Transverse colon (tissue), 4 donors: ENCODE data around the gene DNAH11. TPM values are rescaled to one million over a fixed set of nuclear protein-coding genes. Genes with fewer than 3 reads are reported as not detected.

Experiments used
- DNase-seq: peaks from one replicate; pipeline ENCODE4 v3.0.0-alpha.2; 2019
- H3K27ac ChIP-seq, 4 donors: fragments of 200-600 bp; sonication (generic); 2 replicates each; pipeline ENCODE4 v1.5.1; 2016 to 2018; ENCODE audit warnings: inconsistent platforms in 4 of 4
- H3K27me3 ChIP-seq: fragments of 200-600 bp; sonication (generic); 2 replicates; pipeline ENCODE4 v1.5.1; 2017; ENCODE audit warnings: inconsistent platforms
- H3K36me3 ChIP-seq, 4 donors: fragments of 200-600 bp; sonication (generic); 2 replicates each; pipeline ENCODE4 v1.5.1; 2017 to 2019; ENCODE audit warnings: inconsistent platforms in 4 of 4
- H3K4me1 ChIP-seq, 4 donors: fragments of 200-600 bp; sonication (generic); 2 replicates each; pipeline ENCODE4 v1.5.1; 2017 to 2020; ENCODE audit warnings: inconsistent platforms in 4 of 4
- H3K4me3 ChIP-seq, 4 donors: fragments of 200-600 bp; sonication (generic); 1 replicate in 1 of 4; 2 replicates in 3 of 4; pipeline versions ENCODE4 v1.5.1 to v1.6.1; 2017 to 2019; ENCODE audit warnings: inconsistent platforms in 4 of 4
- H3K9me3 ChIP-seq, 2 donors: fragments of 200-600 bp; sonication (generic); 2 replicates each; pipeline ENCODE4 v1.5.1; 2017 to 2019; ENCODE audit warnings: inconsistent platforms in 2 of 2
- EP300 ChIP-seq: sonication (generic); formaldehyde crosslinking; IDR thresholded peaks from one replicate; pipeline ENCODE4 v1.6.1; 2017; ENCODE audit warnings: antibody characterized with exemption, low read depth
- POLR2A ChIP-seq: fragments of 450-650 bp; IDR thresholded peaks from one replicate; pipeline ENCODE4 v1.6.1; 2016; ENCODE audit warnings: antibody characterized with exemption, mild to moderate bottlenecking, moderate library complexity
- POLR2AphosphoS5 ChIP-seq, 3 donors: sonication (generic); formaldehyde crosslinking; IDR thresholded peaks; one replicate each; pipeline ENCODE4 v1.6.1; 2016; ENCODE audit warnings: antibody characterized with exemption in 3 of 3
- WGBS, 2 donors: methylation state at CpG; one replicate each; pipeline ENCODE4 v1.1.5; 2018; ENCODE audit warnings: low coverage in 1 of 2; 5-methylcytosine and 5-hydroxymethylcytosine counted together
- in situ Hi-C, 4 donors: fragments of 200-750 bp; cut with MboI; loops; one replicate each; pipeline versions ENCODE4 v1.15.0 to v1.15.1; 2017; ENCODE audit warnings: low sequenced_read_pairs in 3 of 4, low pct_ligation_motif_present in 1 of 4, low pct_unique_long_range_greater_than_20kb in 1 of 4
- intact Hi-C: fragments of 100-400 bp; cut with DNase I; formaldehyde crosslinking; loops from one replicate; pipeline ENCODE4 v1.15.1; 2023; ENCODE audit warnings: low total_unique reads
- total RNA-seq, 4 donors: library from RNA; depleted of rRNA; stranded (reverse); fragments of >200 nt; gene quantifications; one replicate each; pipeline ENCODE4 v1.1.0, GENCODE V29; 2016
- TF ChIP-seq, protein P1 (sequence below), 5 experiments: fragments of 200-600 bp in 3 of 5; fragments of 450-650 bp in 2 of 5; sonication (generic) in 3 of 5; IDR thresholded peaks; 1 replicate in 2 of 5; 2 replicates in 3 of 5; pipeline ENCODE4 v1.5.1; 2016 to 2017; ENCODE audit warnings: antibody characterized with exemption in 5 of 5, inconsistent platforms in 3 of 5, mild to moderate bottlenecking in 2 of 5, moderate library complexity in 1 of 5

The DNAH11 gene
- total RNA-seq, 4 donors from 2014 or later = under 0.01 to 0.16 TPM; not detected in 2

DNA sequence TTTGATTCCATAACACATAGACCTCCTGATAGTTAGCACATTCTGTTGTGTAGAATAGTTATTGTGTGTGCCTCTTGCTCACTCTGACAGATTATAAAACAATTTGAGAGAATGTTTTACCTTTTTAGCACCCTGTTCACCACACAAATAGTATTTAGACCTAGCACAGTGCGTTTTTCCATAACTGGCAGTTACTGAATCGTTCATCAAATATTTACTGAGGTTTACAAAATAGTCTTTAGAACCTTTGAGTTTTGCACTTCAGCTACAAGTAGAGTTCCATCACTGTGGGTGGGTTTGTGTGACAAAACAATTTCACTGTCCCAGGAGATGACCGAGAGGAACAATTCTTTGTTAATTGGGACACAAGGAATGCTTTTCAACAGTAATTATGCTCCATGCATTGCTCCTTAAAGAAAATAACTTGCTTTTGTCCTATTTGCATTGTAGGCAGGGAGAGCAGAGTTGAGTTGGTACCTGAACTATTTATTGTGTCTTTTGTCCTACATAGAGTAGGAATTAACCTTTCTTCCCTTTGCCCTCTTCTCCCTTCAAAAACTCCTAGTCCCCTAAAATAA is 62.3 kb downstream of the DNAH11 start:
- intact Hi-C loops = no loop called here
- 58 to 60% methylated on average over 3 of the region's 3 CpGs for WGBS, 2 donors

DNA sequence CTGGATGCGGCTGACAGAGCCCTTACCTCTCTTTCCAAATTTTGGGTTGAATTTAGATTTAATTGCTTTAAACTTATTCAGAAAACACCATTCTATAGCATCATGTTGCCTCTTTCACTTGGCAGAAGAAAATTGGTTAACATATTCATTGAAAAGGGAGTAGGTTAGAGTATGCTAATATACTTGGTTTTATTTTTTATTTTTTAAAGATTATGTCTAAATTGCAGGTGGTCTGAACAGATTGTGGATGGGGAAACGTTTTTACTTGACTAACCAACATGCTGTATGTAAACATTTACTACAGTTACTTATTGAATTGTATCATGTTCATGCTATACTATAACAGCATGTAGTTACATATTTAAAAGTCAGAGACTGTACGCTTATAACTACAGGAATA is 65.6 kb downstream of the DNAH11 start:
- no peak overlapping the region for H3K4me3 ChIP-seq
- in situ Hi-C loops = no loop called here
- no peak for DNase-seq

More for the DNA sequence above, 62.3 kb downstream of the DNAH11 start:
- no peak for DNase-seq
- TF ChIP-seq, protein P1, sequence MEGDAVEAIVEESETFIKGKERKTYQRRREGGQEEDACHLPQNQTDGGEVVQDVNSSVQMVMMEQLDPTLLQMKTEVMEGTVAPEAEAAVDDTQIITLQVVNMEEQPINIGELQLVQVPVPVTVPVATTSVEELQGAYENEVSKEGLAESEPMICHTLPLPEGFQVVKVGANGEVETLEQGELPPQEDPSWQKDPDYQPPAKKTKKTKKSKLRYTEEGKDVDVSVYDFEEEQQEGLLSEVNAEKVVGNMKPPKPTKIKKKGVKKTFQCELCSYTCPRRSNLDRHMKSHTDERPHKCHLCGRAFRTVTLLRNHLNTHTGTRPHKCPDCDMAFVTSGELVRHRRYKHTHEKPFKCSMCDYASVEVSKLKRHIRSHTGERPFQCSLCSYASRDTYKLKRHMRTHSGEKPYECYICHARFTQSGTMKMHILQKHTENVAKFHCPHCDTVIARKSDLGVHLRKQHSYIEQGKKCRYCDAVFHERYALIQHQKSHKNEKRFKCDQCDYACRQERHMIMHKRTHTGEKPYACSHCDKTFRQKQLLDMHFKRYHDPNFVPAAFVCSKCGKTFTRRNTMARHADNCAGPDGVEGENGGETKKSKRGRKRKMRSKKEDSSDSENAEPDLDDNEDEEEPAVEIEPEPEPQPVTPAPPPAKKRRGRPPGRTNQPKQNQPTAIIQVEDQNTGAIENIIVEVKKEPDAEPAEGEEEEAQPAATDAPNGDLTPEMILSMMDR (IDR thresholded peaks at IDR 0.05) = no peak
- no peak for TF ChIP-seq POLR2AphosphoS5 (IDR thresholded peaks at IDR 0.05)
- no peak for TF ChIP-seq EP300
- TF ChIP-seq POLR2A = no peak
- Histone ChIP-seq H3K4me3 (no peak overlapping the region), H3K27ac (no peak overlapping the region), H3K4me1 (no peaks in the 10 kb centered on the region), H3K9me3 (no peaks in the 10 kb centered on the region), H3K27me3 (no peaks in the 10 kb centered on the region), H3K36me3 (no peaks in the 10 kb centered on the region)
- in situ Hi-C loops = no loop called here

DNA sequence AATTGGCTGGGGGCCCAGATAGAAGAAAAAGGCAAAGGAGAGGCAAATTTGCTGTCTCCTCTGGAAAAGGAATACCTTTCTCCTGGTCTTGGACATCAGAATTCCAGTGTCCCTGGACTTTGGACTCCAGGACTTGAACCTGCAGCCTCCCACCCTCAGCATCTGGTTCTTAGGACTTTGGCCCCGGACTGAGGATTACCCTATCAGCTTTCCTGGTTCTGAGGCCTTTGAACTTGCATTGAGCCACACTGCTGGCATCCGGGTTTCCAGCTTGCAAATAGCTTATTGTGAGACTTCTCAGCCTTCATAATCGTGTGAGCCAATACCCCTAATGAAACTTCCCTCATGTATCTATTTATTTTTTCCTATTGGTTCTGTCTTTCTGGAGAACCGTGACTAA is 68.3 kb downstream of the DNAH11 start:
- H3K9me3 ChIP-seq = no peaks in the 10 kb centered on the region
- intact Hi-C loops (no loop called here), in situ Hi-C loops (no loop called here)

More for the DNA sequence above, 65.6 kb downstream of the DNAH11 start:
- intact Hi-C loops = no loop called here
- WGBS, 2 donors = 67% methylated on average over 3 of the region's 3 CpGs
- H3K27ac ChIP-seq = no peak overlapping the region
- H3K36me3 ChIP-seq = no peaks in the 10 kb centered on the region
- H3K4me1 ChIP-seq = no peaks in the 10 kb centered on the region
- no peaks in the 10 kb centered on the region for H3K9me3 ChIP-seq
- no peaks in the 10 kb centered on the region for H3K27me3 ChIP-seq
- TF ChIP-seq, protein P1 (IDR thresholded peaks at IDR 0.05) = no peak

DNA sequence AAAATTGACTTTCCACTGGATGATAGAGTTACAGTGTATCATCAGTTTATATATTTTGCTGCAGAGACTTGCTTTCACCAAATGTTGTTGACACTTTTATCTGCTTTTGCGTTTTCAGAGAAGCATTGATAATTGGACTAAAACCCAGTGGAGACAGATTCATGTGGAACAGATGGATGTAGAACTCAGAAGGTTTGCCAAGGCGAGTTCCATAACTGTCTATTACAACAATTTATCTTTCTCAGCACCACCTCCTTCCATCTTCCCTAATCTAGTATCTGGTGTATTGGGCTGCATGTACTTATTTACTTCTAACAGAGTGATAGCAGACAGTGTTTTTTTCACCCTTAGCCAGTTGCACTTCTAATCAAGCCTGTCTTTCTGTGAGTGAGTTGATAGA is 73.3 kb downstream of the DNAH11 start:
- WGBS, 2 donors = 64 to 71% methylated on average over 2 of the region's 2 CpGs
- no peak for DNase-seq
- H3K27ac ChIP-seq = no peak overlapping the region

More for the DNA sequence above, 68.3 kb downstream of the DNAH11 start:
- Histone ChIP-seq H3K27me3 (no peaks in the 10 kb centered on the region), H3K4me3 (no peak overlapping the region), H3K36me3 (no peaks in the 10 kb centered on the region), H3K4me1 (no peaks in the 10 kb centered on the region), H3K27ac (no peak overlapping the region)
- no peak for DNase-seq
- no peak for TF ChIP-seq EP300
- no peak for TF ChIP-seq POLR2A
- TF ChIP-seq, protein P1 (IDR thresholded peaks at IDR 0.05) = no peak
- no peak for TF ChIP-seq POLR2AphosphoS5 (IDR thresholded peaks at IDR 0.05)
- WGBS, 2 donors = 61 to 74% methylated on average over 4 of the region's 4 CpGs

More for the DNA sequence above, 73.3 kb downstream of the DNAH11 start:
- Histone ChIP-seq H3K36me3 (no peaks in the 10 kb centered on the region), H3K9me3 (no peaks in the 10 kb centered on the region), H3K4me3 (no peak overlapping the region), H3K4me1 (no peaks in the 10 kb centered on the region), H3K27me3 (no peaks in the 10 kb centered on the region)
- in situ Hi-C loops (no loop called here), intact Hi-C loops (no loop called here)
- TF ChIP-seq, protein P1 (IDR thresholded peaks at IDR 0.05) = no peak
- TF ChIP-seq EP300 (no peak), POLR2A (no peak), POLR2AphosphoS5 (IDR thresholded peaks at IDR 0.05) (no peak)
